ENCODE data around the gene RAD51. TPM values are rescaled to one million over a fixed set of nuclear protein-coding genes. Genes with fewer than 3 reads are reported as not detected.

RAD51 gene
- total RNA-seq, 1 experiment from 2014 or later: 20.9 TPM

GRCh38 chr15:40770147-40770721 is 75.3 kb downstream of the RAD51 start:
- Histone ChIP-seq H2AFZ (ENCODE audit: low read depth, low read length, poor library complexity, severe bottlenecking) (no peak overlapping the region), H3K79me2 (ENCODE audit: insufficient read depth, low read length) (no peaks in the 10 kb centered on the region), H3K36me3 (ENCODE audit: control insufficient read depth in 1 of 2, insufficient read depth in 2 of 2, low read length in 2 of 2) (peaks cover 0 to 9% of the 10 kb centered on the region in 2 experiments; a peak in 2 of 4 replicates), H3K27ac (ENCODE audit: low read depth, low read length) (peak overlapping the region; percentile 49), H3K4me2 (ENCODE audit: low read length) (peak overlapping the region; percentile 52), H3K9me3 (ENCODE audit: control insufficient read depth in 1 of 2, insufficient read depth in 1 of 2, low read depth in 1 of 2, low read length in 2 of 2) (no peaks in the 10 kb centered on the region), H3K4me1 (ENCODE audit: control insufficient read depth in 1 of 2, insufficient read depth in 2 of 2, low read length in 2 of 2) (peaks cover 10 to 48% of the 10 kb centered on the region in 2 experiments; a peak in 3 of 4 replicates), H3K9ac (ENCODE audit: low read length) (peak overlapping the region; percentile 35), H4K20me1 (ENCODE audit: insufficient read depth) (no peaks in the 10 kb centered on the region), H3K27me3 (ENCODE audit: insufficient read depth, low read length) (no peaks in the 10 kb centered on the region), H3K4me3 (replicated peaks in 1 of 2; ENCODE audit: low read depth in 1 of 2, low read length in 2 of 2) (no peak overlapping the region), H3K9me2 (ENCODE audit: insufficient read depth) (no peaks in the 10 kb centered on the region)
- ChIA-PET POLR2A (interaction anchor here (1.6 kb wide), 1 partner anchor 76 kb away, joined by 4 read pairs; the partner anchor contains the start of gene RAD51), RAD21 (ENCODE audit: low non-redundant PET in 1 of 2, low total read pairs in 2 of 2, uncharacterized antibody in 2 of 2, unreplicated experiment in 2 of 2) (no interaction called here), CTCF (interaction anchor here (1.2 kb wide), 1 partner anchor 122 kb away, joined by 3 read pairs; no protein-coding TSS in a partner anchor)
- TF ChIP-seq CTCF (IDR thresholded peaks at IDR 0.05 in 2 of 3, conservative IDR thresholded peaks at IDR 0.05 in 1 of 3; ENCODE audit: borderline replicate concordance in 1 of 3, insufficient read depth in 1 of 3, low read depth in 2 of 3, low read length in 2 of 3) (no peak), SIN3A (IDR thresholded peaks at IDR 0.05; ENCODE audit: low read depth) (no peak), POLR2AphosphoS5 (IDR thresholded peaks at IDR 0.05; ENCODE audit: low read depth, low read length) (no peak), EZH2phosphoT487 (IDR thresholded peaks at IDR 0.05; ENCODE audit: borderline replicate concordance) (no peak)
- intact Hi-C loops (cut with micrococcal nuclease): no loop called here
- no TSS peak for BruUV-seq (replicated peaks)
- DNase-seq (ENCODE audit: low read depth, low spot score): no peak
- ATAC-seq: no peak

- intact Hi-C loops (cut with micrococcal nuclease): no loop called here
- ChIA-PET RAD21 (ENCODE audit: low non-redundant PET in 1 of 2, low total read pairs in 2 of 2, uncharacterized antibody in 2 of 2, unreplicated experiment in 2 of 2) (no interaction called here), POLR2A (no interaction called here), CTCF (no interaction called here)
- Histone ChIP-seq H3K4me3 (replicated peaks in 1 of 2; ENCODE audit: low read depth in 1 of 2, low read length in 2 of 2) (no peak overlapping the region), H2AFZ (ENCODE audit: low read depth, low read length, poor library complexity, severe bottlenecking) (no peak overlapping the region), H4K20me1 (ENCODE audit: insufficient read depth) (no peaks in the 10 kb centered on the region), H3K4me2 (ENCODE audit: low read length) (no peak overlapping the region), H3K27ac (ENCODE audit: low read depth, low read length) (no peak overlapping the region), H3K9ac (ENCODE audit: low read length) (no peak overlapping the region), H3K4me1 (ENCODE audit: control insufficient read depth in 1 of 2, insufficient read depth in 2 of 2, low read length in 2 of 2) (peaks cover 3 to 38% of the 10 kb centered on the region in 2 experiments; a peak in 3 of 4 replicates), H3K9me2 (ENCODE audit: insufficient read depth) (no peaks in the 10 kb centered on the region), H3K79me2 (ENCODE audit: insufficient read depth, low read length) (no peaks in the 10 kb centered on the region), H3K9me3 (ENCODE audit: control insufficient read depth in 1 of 2, insufficient read depth in 1 of 2, low read depth in 1 of 2, low read length in 2 of 2) (no peaks in the 10 kb centered on the region), H3K36me3 (ENCODE audit: control insufficient read depth in 1 of 2, insufficient read depth in 2 of 2, low read length in 2 of 2) (peaks cover 4 to 9% of the 10 kb centered on the region in 2 experiments; a peak in 2 of 4 replicates), H3K27me3 (ENCODE audit: insufficient read depth, low read length) (no peaks in the 10 kb centered on the region)
- BruUV-seq (replicated peaks): no TSS peak
- DNase-seq (ENCODE audit: low read depth, low spot score): no peak
- TF ChIP-seq CEBPB (IDR thresholded peaks at IDR 0.05; ENCODE audit: low read depth): no peak
- no peak for TF ChIP-seq CTCF (IDR thresholded peaks at IDR 0.05 in 2 of 3, conservative IDR thresholded peaks at IDR 0.05 in 1 of 3; ENCODE audit: borderline replicate concordance in 1 of 3, insufficient read depth in 1 of 3, low read depth in 2 of 3, low read length in 2 of 3)
- no peak for TF ChIP-seq YY1 (IDR thresholded peaks at IDR 0.05; ENCODE audit: extremely low read depth, insufficient replicate concordance, low read depth, low read length)
- TF ChIP-seq TCF7L2 (IDR thresholded peaks at IDR 0.05; ENCODE audit: borderline replicate concordance, extremely low read depth, insufficient read depth, insufficient read length): no peak
- TF ChIP-seq SP1 (IDR thresholded peaks at IDR 0.05; ENCODE audit: low read depth): no peak
- TF ChIP-seq POLR2AphosphoS5 (IDR thresholded peaks at IDR 0.05; ENCODE audit: low read depth, low read length): no peak
- no peak for TF ChIP-seq RAD21 (IDR thresholded peaks at IDR 0.05; ENCODE audit: low read depth)
- no peak for TF ChIP-seq ZNF274 (IDR thresholded peaks at IDR 0.05; ENCODE audit: low read depth, low read length)
- ATAC-seq: no peak
These were observed 76.3 kb downstream of the RAD51 start for GRCh38 chr15:40771242-40771641.

Measured in HCT116 (cell line).